ENCODE results near the gene EGR2.
"Not testable (repeated sequence)": the region's sequence is repeated elsewhere in the genome, so short reads cannot be mapped to it uniquely, and the experiment has no call there.

The EGR2 gene

DNA sequence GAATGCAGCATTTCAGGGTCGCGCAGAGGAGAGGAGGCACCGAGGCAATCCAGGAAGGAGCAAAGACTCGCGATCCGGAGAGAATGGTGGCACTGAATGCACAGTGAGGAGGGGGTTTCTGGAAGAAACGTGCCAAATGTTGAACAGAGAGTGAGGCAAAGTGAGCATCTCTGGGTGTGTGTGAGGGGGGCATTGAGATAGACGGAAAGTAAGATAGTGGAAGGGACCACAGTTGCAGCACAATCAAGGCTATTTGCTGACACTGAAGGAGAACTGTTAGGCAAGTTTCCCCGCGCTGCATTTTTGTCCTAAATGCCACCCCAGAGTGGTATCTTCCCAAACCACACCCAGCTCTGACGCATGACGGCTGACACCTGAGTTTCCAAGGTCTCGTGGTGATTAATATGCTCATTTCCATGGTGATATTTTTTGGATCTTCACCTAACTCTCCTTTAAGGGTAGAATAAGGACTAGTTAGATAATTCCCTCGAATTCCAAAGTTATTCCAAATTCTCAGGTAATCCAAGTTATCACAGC is 26.1 kb downstream of the EGR2 start:
- in situ Hi-C loops (cut with HindIII; ENCODE audit: low sequenced_read_pairs), result no loop called here
- no peak for DNase-seq (ENCODE audit: low read depth, low spot score)
- no peak overlapping the region for H3K4me3 ChIP-seq (ENCODE audit: low read depth, low read length)
- no peak for TF ChIP-seq CTCF (IDR thresholded peaks at IDR 0.05; ENCODE audit: low read depth, low read length)

- DNase-seq (ENCODE audit: low read depth, low spot score), result peak; percentile 12
- no peak for TF ChIP-seq CTCF (IDR thresholded peaks at IDR 0.05; ENCODE audit: low read depth, low read length)
- no peak overlapping the region for H3K4me3 ChIP-seq (ENCODE audit: low read depth, low read length)
- in situ Hi-C loops (cut with HindIII; ENCODE audit: low sequenced_read_pairs), result no loop called here
Observed at GRCh38 chr10:62788861-62789467, 27.2 kb downstream of the EGR2 start.

GRCh38 chr10:62788285-62788684 is 27.9 kb downstream of the EGR2 start:
- DNase-seq (ENCODE audit: low read depth, low spot score); H3K4me3 ChIP-seq (ENCODE audit: low read depth, low read length); in situ Hi-C loops (cut with HindIII; ENCODE audit: low sequenced_read_pairs): not testable (repeated sequence)

GRCh38 chr10:62784537-62784936 is 31.6 kb downstream of the EGR2 start:
- in situ Hi-C loops (cut with HindIII; ENCODE audit: low sequenced_read_pairs); H3K4me3 ChIP-seq (ENCODE audit: low read depth, low read length); DNase-seq (ENCODE audit: low read depth, low spot score): not testable (repeated sequence)

GRCh38 chr10:62779487-62780248 is 36.5 kb downstream of the EGR2 start:
- no peak for TF ChIP-seq CTCF (IDR thresholded peaks at IDR 0.05; ENCODE audit: low read depth, low read length)
- no peak for DNase-seq (ENCODE audit: low read depth, low spot score)

DNA sequence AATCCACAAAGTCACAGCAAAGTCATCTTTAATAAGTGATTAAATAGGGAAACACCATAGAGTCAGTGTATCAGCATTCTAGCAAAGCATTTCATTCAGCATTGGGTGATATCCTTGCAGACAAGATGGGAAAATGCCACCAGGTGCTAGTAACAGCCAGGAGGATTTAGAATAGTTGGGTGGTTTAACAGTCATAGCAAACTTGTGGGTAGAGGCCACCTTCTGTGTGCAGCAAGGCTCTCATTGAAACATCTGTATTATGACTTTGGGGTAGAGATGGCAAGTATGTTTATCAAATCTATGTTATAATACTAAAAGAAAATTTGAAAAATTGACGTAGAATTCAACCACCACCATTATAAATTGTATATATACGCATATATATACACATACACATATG is 38.0 kb downstream of the EGR2 start:
- no peak for TF ChIP-seq CTCF (IDR thresholded peaks at IDR 0.05; ENCODE audit: low read depth, low read length)
- in situ Hi-C loops (cut with HindIII; ENCODE audit: low sequenced_read_pairs), result no loop called here
- DNase-seq (ENCODE audit: low read depth, low spot score), result no peak
- no peak overlapping the region for H3K4me3 ChIP-seq (ENCODE audit: low read depth, low read length)

More at GRCh38 chr10:62779487-62780248, 36.5 kb downstream of the EGR2 start:
- in situ Hi-C loops (cut with HindIII; ENCODE audit: low sequenced_read_pairs), result no loop called here
- H3K4me3 ChIP-seq (ENCODE audit: low read depth, low read length), result no peak overlapping the region

GRCh38 chr10:62772186-62772974 is 43.8 kb downstream of the EGR2 start:
- in situ Hi-C loops (cut with HindIII; ENCODE audit: low sequenced_read_pairs), result no loop called here
- H3K4me3 ChIP-seq (ENCODE audit: low read depth, low read length), result no peak overlapping the region
- TF ChIP-seq CTCF (IDR thresholded peaks at IDR 0.05; ENCODE audit: low read depth, low read length), result no peak
- DNase-seq (ENCODE audit: low read depth, low spot score), result no peak

Data from astrocyte of the spinal cord (primary cell).